SK-N-SH (cell line): Measurements from ENCODE around the gene MRPL2. TPM values are rescaled to one million over a fixed set of nuclear protein-coding genes. Genes with fewer than 3 reads are reported as not detected.

Experiments
- CTCF ChIA-PET: fragments of 300-600, 350-600 bp; formaldehyde crosslinking; extraction: SDS; loops from one replicate; lab custom pipeline; 2021; lab: Yijun Ruan, JAX
- POLR2A ChIA-PET: fragments of 350-600 bp; sonication (Branson Sonifier 250); formaldehyde crosslinking; extraction: SDS; loops from one replicate; lab custom pipeline; 2020; ENCODE audit warnings: antibody characterized with exemption, inconsistent platforms; lab: Yijun Ruan, JAX
- DNase-seq: peaks from one replicate; pipeline ENCODE4 v3.0.0; 2012
- H2AFZ ChIP-seq: fragments of 200-600 bp; sonication (generic); 2 replicates; pipeline ENCODE4 v1.8.1; 2016; ENCODE audit warnings: antibody characterized with exemption, mild to moderate bottlenecking, low read depth
- H3F3A ChIP-seq: fragments of 200-600 bp; sonication (generic); replicated peaks from 2 replicates; pipeline ENCODE3; 2016; ENCODE audit warnings: antibody characterized with exemption, mild to moderate bottlenecking; ENCODE audit not compliant: insufficient read depth
- H3K27ac ChIP-seq, 2 experiments: fragments of 200-500 bp in 1 of 2; fragments of 200-600 bp in 1 of 2; sonication (Bioruptor generic) in 1 of 2; sonication (generic), shearing (Covaris generic) in 1 of 2; 2 replicates each; pipeline versions ENCODE4 v1.5.1 to v1.6.1; 2014 to 2016; ENCODE audit warnings: low read depth in 2 of 2, inconsistent platforms in 1 of 2, low read length in 1 of 2, mild to moderate bottlenecking in 1 of 2, mixed read lengths in 1 of 2
- H3K27me3 ChIP-seq: fragments of 200-600 bp; sonication (generic), shearing (Covaris generic); 2 replicates; pipeline ENCODE4 v1.6.1; 2016; ENCODE audit warnings: mixed run types; ENCODE audit not compliant: insufficient read depth
- H3K36me3 ChIP-seq, 2 experiments: fragments of 200-500 bp in 1 of 2; fragments of 200-600 bp in 1 of 2; sonication (Bioruptor generic) in 1 of 2; sonication (generic) in 1 of 2; replicated peaks in 1 of 2; 2 replicates each; pipeline versions ENCODE3 to v1.5.1; 2014 to 2016; ENCODE audit warnings: low read length in 1 of 2, mild to moderate bottlenecking in 1 of 2; ENCODE audit not compliant: insufficient read depth in 2 of 2, control insufficient read depth in 1 of 2
- H3K4me1 ChIP-seq, 2 experiments: fragments of 200-500 bp in 1 of 2; fragments of 200-600 bp in 1 of 2; sonication (Bioruptor generic) in 1 of 2; sonication (generic), shearing (Covaris generic) in 1 of 2; 2 replicates each; pipeline versions ENCODE4 v1.5.1 to v1.6.1; 2014 to 2016; ENCODE audit warnings: low read depth in 1 of 2, low read length in 1 of 2, mixed run types in 1 of 2; ENCODE audit not compliant: insufficient read depth in 2 of 2, control insufficient read depth in 1 of 2
- H3K4me2 ChIP-seq: fragments of 200-600 bp; sonication (generic), shearing (Covaris generic); 2 replicates; pipeline ENCODE4 v1.6.1; 2017; ENCODE audit warnings: mixed run types
- H3K4me3 ChIP-seq, 2 experiments: fragments of 200-500 bp in 1 of 2; fragments of 200-600 bp in 1 of 2; sonication (Bioruptor generic) in 1 of 2; sonication (generic), shearing (Covaris generic) in 1 of 2; 2 replicates each; pipeline versions ENCODE4 v1.5.1 to v1.8.1; 2014 to 2016; ENCODE audit warnings: low read depth in 2 of 2, inconsistent platforms in 1 of 2, low read length in 1 of 2, mild to moderate bottlenecking in 1 of 2, mixed read lengths in 1 of 2, moderate library complexity in 1 of 2
- H3K79me2 ChIP-seq: fragments of 200-600 bp; sonication (generic); 2 replicates; pipeline ENCODE4 v1.8.1; 2017; ENCODE audit warnings: mild to moderate bottlenecking; ENCODE audit not compliant: insufficient read depth
- H3K9ac ChIP-seq: fragments of 200-600 bp; sonication (generic); 2 replicates; pipeline ENCODE4 v1.6.1; 2017; ENCODE audit warnings: mixed run types
- H3K9me2 ChIP-seq: fragments of 200-600 bp; sonication (generic); 2 replicates; pipeline ENCODE4 v1.6.1; 2017; ENCODE audit warnings: mixed run types
- H3K9me3 ChIP-seq: fragments of 200-600 bp; sonication (generic); 2 replicates; pipeline ENCODE4 v1.6.1; 2017; ENCODE audit warnings: mixed run types, mild to moderate bottlenecking, moderate library complexity
- H4K20me1 ChIP-seq: fragments of 200-600 bp; sonication (generic); 2 replicates; pipeline ENCODE4 v1.6.1; 2017; ENCODE audit warnings: mild to moderate bottlenecking, mixed run types; ENCODE audit not compliant: insufficient read depth
- CHD2 ChIP-seq: fragments of 150-350 bp; IDR thresholded peaks from 2 replicates; pipeline ENCODE4 v1.6.1; 2018; ENCODE audit warnings: low read length; ENCODE audit not compliant: partially characterized antibody
- ELF1 ChIP-seq: IDR thresholded peaks from 2 replicates; pipeline ENCODE4 v1.4.0; 2012
- EP300 ChIP-seq, 2 experiments: IDR thresholded peaks; 2 replicates each; pipeline versions ENCODE4 v1.4.0 to v1.6.1; 2012; ENCODE audit warnings: borderline replicate concordance in 1 of 2, low read depth in 1 of 2, low read length in 1 of 2
- FOXJ3 ChIP-seq: sonication (generic); formaldehyde crosslinking; IDR thresholded peaks from 2 replicates; pipeline ENCODE4 v1.5.1; 2020; ENCODE audit warnings: mild to moderate bottlenecking, missing genetic modification reagents
- FOXM1 ChIP-seq: IDR thresholded peaks from 2 replicates; pipeline ENCODE4 v1.4.0; 2012; ENCODE audit warnings: low read depth, mild to moderate bottlenecking
- GATA2 ChIP-seq: sonication (generic); formaldehyde crosslinking; IDR thresholded peaks from 2 replicates; pipeline ENCODE4 v1.5.0; 2020; ENCODE audit warnings: mild to moderate bottlenecking, missing genetic modification reagents
- NFIC ChIP-seq: IDR thresholded peaks from 2 replicates; pipeline ENCODE4 v1.4.0; 2012; ENCODE audit warnings: borderline replicate concordance
- NRF1 ChIP-seq: IDR thresholded peaks from 2 replicates; pipeline ENCODE4 v1.6.1; 2012; ENCODE audit warnings: low read depth, mild to moderate bottlenecking, low read length
- POLR2AphosphoS5 ChIP-seq: IDR thresholded peaks from 2 replicates; pipeline ENCODE4 v1.6.1; 2012; ENCODE audit warnings: low read depth, low read length
- RFX5 ChIP-seq: IDR thresholded peaks from 2 replicates; pipeline ENCODE4 v1.6.1; 2012; ENCODE audit warnings: mild to moderate bottlenecking, improper control_type of control experiment, low read length
- RXRA ChIP-seq: IDR thresholded peaks from 2 replicates; pipeline ENCODE4 v1.4.0; 2012; ENCODE audit warnings: low read depth, mild to moderate bottlenecking, borderline replicate concordance
- SMC3 ChIP-seq: IDR thresholded peaks from 2 replicates; pipeline ENCODE4 v1.6.1; 2012; ENCODE audit warnings: low read depth, low read length, improper control_type of control experiment
- TAF1 ChIP-seq: IDR thresholded peaks from 2 replicates; pipeline ENCODE4 v1.6.1; 2012; ENCODE audit warnings: low read depth, mild to moderate bottlenecking, low read length, moderate library complexity, borderline replicate concordance
- TEAD4 ChIP-seq: IDR thresholded peaks from 2 replicates; pipeline ENCODE4 v1.4.0; 2012; ENCODE audit warnings: mild to moderate bottlenecking, borderline replicate concordance; ENCODE audit not compliant: insufficient read depth
- YY1 ChIP-seq: IDR thresholded peaks from 2 replicates; pipeline ENCODE4 v1.4.0; 2012; ENCODE audit warnings: low read depth, mild to moderate bottlenecking
- WGBS: methylation state at CpG from one replicate; pipeline ENCODE4 v1.1.6; 2017; ENCODE audit warnings: low lambda C conversion rate; 5-methylcytosine and 5-hydroxymethylcytosine counted together
- polyA plus RNA-seq, 3 experiments: library from polyadenylated mRNA; depleted of rRNA; stranded (reverse); fragments of >200 nt; gene quantifications; 2 replicates each; pipeline ENCODE4 v1.2.3, GENCODE V29; 2012
- TF ChIP-seq, protein P1 (sequence below): fragments of 150-350 bp; IDR thresholded peaks from 2 replicates; pipeline ENCODE4 v1.6.1; 2016; ENCODE audit warnings: mild to moderate bottlenecking, low read depth, low read length
- TF ChIP-seq, protein P2 (sequence below): IDR thresholded peaks from 2 replicates; pipeline ENCODE4 v1.4.0; 2012; ENCODE audit warnings: low read depth
- TF ChIP-seq, protein P3 (sequence below): fragments of 200-600 bp; sonication (generic); IDR thresholded peaks from 2 replicates; pipeline ENCODE4 v1.6.1; 2017; ENCODE audit warnings: antibody characterized with exemption, mild to moderate bottlenecking, moderate library complexity
- TF ChIP-seq, protein P4 (sequence below): IDR thresholded peaks from 2 replicates; pipeline ENCODE4 v1.4.0; 2012; ENCODE audit warnings: low read depth, borderline replicate concordance

The MRPL2 gene
- polyA plus RNA-seq, 1 of the 3 experiments (the other 2 are of a cell fraction) = 64.7 TPM

DNA sequence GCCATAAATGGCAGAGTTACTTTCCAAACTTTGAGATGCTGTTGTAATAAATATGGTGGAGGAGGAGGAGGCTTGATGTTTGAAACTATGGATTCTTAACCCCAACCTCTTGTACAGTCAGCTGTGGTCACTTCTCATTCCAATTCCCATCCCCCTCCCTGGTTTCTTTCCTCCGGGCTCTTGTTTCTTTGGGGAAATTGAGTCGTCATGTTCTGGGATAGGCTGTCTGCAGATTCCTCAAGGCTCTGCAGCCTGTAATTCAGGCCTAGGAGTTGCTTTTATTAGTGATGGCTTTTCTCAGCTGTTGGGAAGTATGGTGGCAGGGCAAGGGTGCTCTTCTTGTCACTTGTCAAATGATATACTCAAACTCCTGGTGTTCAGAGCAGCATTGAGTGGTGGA is 19.5 kb upstream of the MRPL2 start:
- no peak overlapping the region for H3K27ac ChIP-seq

More for the DNA sequence above, 19.5 kb upstream of the MRPL2 start:
- ChIA-PET CTCF (interaction anchor here (1.1 kb wide), 1 partner anchor 42 kb away, joined by 3 read pairs; no protein-coding TSS in a partner anchor), POLR2A (no interaction called here)
- H3K4me2 ChIP-seq = no peak overlapping the region
- H3F3A ChIP-seq = no peaks in the 10 kb centered on the region
- no peak for DNase-seq
- no peak overlapping the region for H3K4me3 ChIP-seq
- H3K27me3 ChIP-seq = no peaks in the 10 kb centered on the region
- no peaks in the 10 kb centered on the region for H3K9me3 ChIP-seq
- H3K9me2 ChIP-seq = no peaks in the 10 kb centered on the region
- TF ChIP-seq FOXM1 (no peak), NFIC (no peak), EP300 (IDR thresholded peaks at IDR 0.05; ENCODE audit: borderline replicate concordance in 1 of 2, low read depth in 1 of 2, low read length in 1 of 2) (no peak), NRF1 (no peak), SMC3 (no peak), ELF1 (no peak), TAF1 (no peak), CHD2 (no peak), FOXJ3 (CRISPR knock-in tag) (no peak), RXRA (no peak), YY1 (no peak), TEAD4 (no peak), RFX5 (no peak), GATA2 (no peak), POLR2AphosphoS5 (no peak)
- TF ChIP-seq, protein P1, sequence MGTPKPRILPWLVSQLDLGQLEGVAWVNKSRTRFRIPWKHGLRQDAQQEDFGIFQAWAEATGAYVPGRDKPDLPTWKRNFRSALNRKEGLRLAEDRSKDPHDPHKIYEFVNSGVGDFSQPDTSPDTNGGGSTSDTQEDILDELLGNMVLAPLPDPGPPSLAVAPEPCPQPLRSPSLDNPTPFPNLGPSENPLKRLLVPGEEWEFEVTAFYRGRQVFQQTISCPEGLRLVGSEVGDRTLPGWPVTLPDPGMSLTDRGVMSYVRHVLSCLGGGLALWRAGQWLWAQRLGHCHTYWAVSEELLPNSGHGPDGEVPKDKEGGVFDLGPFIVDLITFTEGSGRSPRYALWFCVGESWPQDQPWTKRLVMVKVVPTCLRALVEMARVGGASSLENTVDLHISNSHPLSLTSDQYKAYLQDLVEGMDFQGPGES = no peak
- TF ChIP-seq, protein P2, sequence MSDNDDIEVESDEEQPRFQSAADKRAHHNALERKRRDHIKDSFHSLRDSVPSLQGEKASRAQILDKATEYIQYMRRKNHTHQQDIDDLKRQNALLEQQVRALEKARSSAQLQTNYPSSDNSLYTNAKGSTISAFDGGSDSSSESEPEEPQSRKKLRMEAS = no peak
- TF ChIP-seq, protein P3, sequence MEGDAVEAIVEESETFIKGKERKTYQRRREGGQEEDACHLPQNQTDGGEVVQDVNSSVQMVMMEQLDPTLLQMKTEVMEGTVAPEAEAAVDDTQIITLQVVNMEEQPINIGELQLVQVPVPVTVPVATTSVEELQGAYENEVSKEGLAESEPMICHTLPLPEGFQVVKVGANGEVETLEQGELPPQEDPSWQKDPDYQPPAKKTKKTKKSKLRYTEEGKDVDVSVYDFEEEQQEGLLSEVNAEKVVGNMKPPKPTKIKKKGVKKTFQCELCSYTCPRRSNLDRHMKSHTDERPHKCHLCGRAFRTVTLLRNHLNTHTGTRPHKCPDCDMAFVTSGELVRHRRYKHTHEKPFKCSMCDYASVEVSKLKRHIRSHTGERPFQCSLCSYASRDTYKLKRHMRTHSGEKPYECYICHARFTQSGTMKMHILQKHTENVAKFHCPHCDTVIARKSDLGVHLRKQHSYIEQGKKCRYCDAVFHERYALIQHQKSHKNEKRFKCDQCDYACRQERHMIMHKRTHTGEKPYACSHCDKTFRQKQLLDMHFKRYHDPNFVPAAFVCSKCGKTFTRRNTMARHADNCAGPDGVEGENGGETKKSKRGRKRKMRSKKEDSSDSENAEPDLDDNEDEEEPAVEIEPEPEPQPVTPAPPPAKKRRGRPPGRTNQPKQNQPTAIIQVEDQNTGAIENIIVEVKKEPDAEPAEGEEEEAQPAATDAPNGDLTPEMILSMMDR = no peak
- TF ChIP-seq, protein P4, sequence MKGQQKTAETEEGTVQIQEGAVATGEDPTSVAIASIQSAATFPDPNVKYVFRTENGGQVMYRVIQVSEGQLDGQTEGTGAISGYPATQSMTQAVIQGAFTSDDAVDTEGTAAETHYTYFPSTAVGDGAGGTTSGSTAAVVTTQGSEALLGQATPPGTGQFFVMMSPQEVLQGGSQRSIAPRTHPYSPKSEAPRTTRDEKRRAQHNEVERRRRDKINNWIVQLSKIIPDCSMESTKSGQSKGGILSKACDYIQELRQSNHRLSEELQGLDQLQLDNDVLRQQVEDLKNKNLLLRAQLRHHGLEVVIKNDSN = no peak
- no peak overlapping the region for H2AFZ ChIP-seq
- peaks cover 35% of the 10 kb centered on the region; the same call in 1 of the 2 replicates for H4K20me1 ChIP-seq
- peaks cover 74% of the 10 kb centered on the region for H3K79me2 ChIP-seq
- peaks cover 0 to 1% of the 10 kb centered on the region in 2 experiments for H3K36me3 ChIP-seq
- 90% methylated on average over 2 of the region's 2 CpGs for WGBS
- no peak overlapping the region for H3K9ac ChIP-seq
- peaks cover 14 to 23% of the 10 kb centered on the region in 2 experiments; a peak in 2 of 4 replicates for H3K4me1 ChIP-seq
